KOPT-K1 (cell line): ENCODE measurements around the gene GAL3ST2.
"Not testable (repeated sequence)": the region's sequence is repeated elsewhere in the genome, so short reads cannot be mapped to it uniquely, and the experiment has no call there.

Source experiments
- H3K27ac ChIP-seq: fragments of 200-600 bp; sonication (generic); 2 replicates; pipeline ENCODE4 v1.5.1; 2016; ENCODE audit warnings: antibody characterized with exemption, mild to moderate bottlenecking, low read depth, low read length; ENCODE audit not compliant: poor library complexity, severe bottlenecking
- H3K36me3 ChIP-seq: fragments of 200-600 bp; sonication (generic); 2 replicates; pipeline ENCODE4 v1.5.1; 2017; ENCODE audit warnings: antibody characterized with exemption, mild to moderate bottlenecking, low read length, moderate library complexity; ENCODE audit not compliant: insufficient read depth
- H3K9me3 ChIP-seq: fragments of 200-600 bp; sonication (generic); 2 replicates; pipeline ENCODE4 v1.5.1; 2017; ENCODE audit warnings: antibody characterized with exemption, low read length, mild to moderate bottlenecking; ENCODE audit not compliant: insufficient read depth, poor library complexity, severe bottlenecking

The GAL3ST2 gene

GRCh38 chr2:241788572-241788971 is 11.9 kb downstream of the GAL3ST2 start:
- no peaks in the 10 kb centered on the region for H3K36me3 ChIP-seq
- no peak overlapping the region for H3K27ac ChIP-seq
- H3K9me3 ChIP-seq, result peaks cover 31% of the 10 kb centered on the region

GRCh38 chr2:241791385-241791784 is 14.8 kb downstream of the GAL3ST2 start:
- not testable (repeated sequence) for H3K36me3 ChIP-seq, H3K27ac ChIP-seq
- peaks cover 31% of the 10 kb centered on the region for H3K9me3 ChIP-seq

GRCh38 chr2:241793385-241793784 is 16.8 kb downstream of the GAL3ST2 start:
- Histone ChIP-seq H3K36me3 (no peaks in the 10 kb centered on the region), H3K9me3 (peaks cover 31% of the 10 kb centered on the region), H3K27ac (no peak overlapping the region)

- Histone ChIP-seq H3K9me3 (peaks cover 22% of the 10 kb centered on the region), H3K27ac (no peak overlapping the region), H3K36me3 (no peaks in the 10 kb centered on the region)
Observed at GRCh38 chr2:241794250-241794823, 17.7 kb downstream of the GAL3ST2 start.

- Histone ChIP-seq H3K27ac (no peak overlapping the region), H3K36me3 (no peaks in the 10 kb centered on the region), H3K9me3 (peaks cover 13% of the 10 kb centered on the region)
Observed at GRCh38 chr2:241795021-241795999, 18.7 kb downstream of the GAL3ST2 start.

- peaks cover 4% of the 10 kb centered on the region for H3K9me3 ChIP-seq
- no peak overlapping the region for H3K27ac ChIP-seq
- no peaks in the 10 kb centered on the region for H3K36me3 ChIP-seq
Observed at GRCh38 chr2:241796209-241796608, 19.6 kb downstream of the GAL3ST2 start.

GRCh38 chr2:241796610-241797138 is 20.1 kb downstream of the GAL3ST2 start:
- H3K27ac ChIP-seq, result no peak overlapping the region
- no peaks in the 10 kb centered on the region for H3K9me3 ChIP-seq
- no peaks in the 10 kb centered on the region for H3K36me3 ChIP-seq

GRCh38 chr2:241797441-241798080 is 20.9 kb downstream of the GAL3ST2 start:
- Histone ChIP-seq H3K9me3 (no peaks in the 10 kb centered on the region), H3K27ac (no peak overlapping the region), H3K36me3 (no peaks in the 10 kb centered on the region)

GRCh38 chr2:241798081-241798630 is 21.5 kb downstream of the GAL3ST2 start:
- H3K27ac ChIP-seq, result no peak overlapping the region
- no peaks in the 10 kb centered on the region for H3K36me3 ChIP-seq
- H3K9me3 ChIP-seq, result no peaks in the 10 kb centered on the region

GRCh38 chr2:241798631-241799521 is 22.3 kb downstream of the GAL3ST2 start:
- H3K27ac ChIP-seq, result no peak overlapping the region
- H3K36me3 ChIP-seq, result no peaks in the 10 kb centered on the region
- H3K9me3 ChIP-seq, result no peaks in the 10 kb centered on the region

- H3K27ac ChIP-seq, result no peak overlapping the region
- H3K9me3 ChIP-seq, result no peaks in the 10 kb centered on the region
Observed at GRCh38 chr2:241799522-241800197, 23.0 kb downstream of the GAL3ST2 start.

GRCh38 chr2:241800198-241800903 is 23.7 kb downstream of the GAL3ST2 start:
- not testable (repeated sequence) for H3K36me3 ChIP-seq, H3K9me3 ChIP-seq, H3K27ac ChIP-seq

More at GRCh38 chr2:241799522-241800197, 23.0 kb downstream of the GAL3ST2 start:
- no peaks in the 10 kb centered on the region for H3K36me3 ChIP-seq
